ENCODE measurements around the gene SPSB3. TPM values are rescaled to one million over a fixed set of nuclear protein-coding genes. Genes with fewer than 3 reads are reported as not detected.

Gene SPSB3
- total and polyA plus RNA-seq, 2 of the 13 experiments (the other 11 are each of a cell fraction or from before 2014, with no cell fraction given) = 13.2 to 21.9 TPM

DNA sequence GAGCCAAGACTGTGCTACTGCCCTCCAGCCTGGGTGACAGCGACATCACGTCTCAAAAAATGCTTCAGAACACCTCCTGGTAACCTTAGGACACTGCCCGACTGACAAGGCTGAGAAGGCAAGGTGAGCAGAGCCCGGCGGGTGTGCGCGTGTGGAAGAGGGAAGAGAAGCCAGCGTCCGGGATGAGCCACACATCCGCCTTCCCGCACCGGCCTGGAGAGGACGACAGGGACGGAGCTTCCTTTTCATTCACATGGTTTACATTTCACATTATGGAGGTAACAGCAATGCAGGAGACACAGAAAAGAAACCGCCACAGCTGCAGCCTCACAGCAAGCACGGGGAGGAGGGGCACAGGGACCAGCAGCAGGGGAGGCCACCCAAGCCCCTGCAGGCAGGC is 27.7 kb upstream of the SPSB3 start (continued):
- TF ChIP-seq ARID3A (IDR thresholded peaks at IDR 0.05; ENCODE audit: low read depth, low read length) = no peak
- TF ChIP-seq, protein P1, sequence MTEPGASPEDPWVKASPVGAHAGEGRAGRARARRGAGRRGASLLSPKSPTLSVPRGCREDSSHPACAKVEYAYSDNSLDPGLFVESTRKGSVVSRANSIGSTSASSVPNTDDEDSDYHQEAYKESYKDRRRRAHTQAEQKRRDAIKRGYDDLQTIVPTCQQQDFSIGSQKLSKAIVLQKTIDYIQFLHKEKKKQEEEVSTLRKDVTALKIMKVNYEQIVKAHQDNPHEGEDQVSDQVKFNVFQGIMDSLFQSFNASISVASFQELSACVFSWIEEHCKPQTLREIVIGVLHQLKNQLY (CRISPR knock-in tag; IDR thresholded peaks at IDR 0.05) = no peak
- TF ChIP-seq ZNF546 (CRISPR knock-in tag; conservative IDR thresholded peaks at IDR 0.05) = no peak
- no peak for TF ChIP-seq NPAS2 (CRISPR knock-in tag; IDR thresholded peaks at IDR 0.05; ENCODE audit: borderline replicate concordance)

GRCh38 chr16:1809281-1809801 is 27.0 kb upstream of the SPSB3 start:
- ATAC-seq (no peak; the same call in 2 of the 3 replicates), DNase-seq (ENCODE audit: low spot score) (no peak), FAIRE-seq (no peak)
- Histone ChIP-seq H2AFZ (ENCODE audit: low read length) (no peak overlapping the region), H3K4me1 (ENCODE audit: insufficient read depth, low read length) (peaks cover 10% of the 10 kb centered on the region), H3K9ac (ENCODE audit: insufficient read depth, low read depth, low read length) (no peak overlapping the region), H3K79me2 (ENCODE audit: insufficient read depth, low read length) (no peaks in the 10 kb centered on the region), H3K36me3 (replicated peaks in 1 of 2; ENCODE audit: control insufficient read depth in 1 of 2, insufficient read depth in 2 of 2, low read length in 2 of 2) (peaks cover 11 to 26% of the 10 kb centered on the region in 2 experiments; a peak in 4 of 5 replicates), H3K4me2 (ENCODE audit: low read depth, low read length) (no peak overlapping the region), H3K27me3 (ENCODE audit: control insufficient read depth in 1 of 2, insufficient read depth in 2 of 2, low read length in 2 of 2) (no peaks in the 10 kb centered on the region), H3K27ac (ENCODE audit: extremely low read length, insufficient read depth, low read length) (no peak overlapping the region), H4K20me1 (ENCODE audit: insufficient read depth, low read length) (peaks cover 5% of the 10 kb centered on the region; the same call in 1 of the 2 replicates), H3K9me3 (ENCODE audit: low read length) (no peaks in the 10 kb centered on the region), H3K4me3 (replicated peaks in 1 of 3; ENCODE audit: insufficient read depth in 1 of 3, low read depth in 2 of 3, low read length in 3 of 3) (no peak overlapping the region)
- CTCF ChIA-PET (ENCODE audit: low intra/inter-chr PET ratio, low total read pairs) = no interaction called here
- POLR2A ChIA-PET = no interaction called here
- in situ Hi-C loops (cut with HindIII; ENCODE audit: extremely low pct_ligation_motif_present, low pct_unique_long_range_greater_than_20kb) (no loop called here), intact Hi-C loops (cut with micrococcal nuclease; ENCODE audit: unreplicated experiment) (no loop called here)
- WGBS (ENCODE audit: low lambda C conversion rate) = 83% methylated on average over 10 of the region's 28 CpGs
- no TSS peak for BruUV-seq (replicated peaks)
- peak; percentile 58 for TF ChIP-seq AGO2 (optimal IDR thresholded peaks at IDR 0.05; ENCODE audit: low read depth, low read length)
- no peak for TF ChIP-seq MTA3 (CRISPR knock-in tag; IDR thresholded peaks at IDR 0.05)

All from HepG2 (cell line).